Stimulated activated CD8-positive, alpha-beta memory T cell treated with anti-CD3 and anti-CD28 coated beads, Interleukin-4, amount 100 ng/mL, for 1 hour (primary cell): ENCODE measurements around the gene TMEM53.

ENCODE experiments used
- DNase-seq, 2 donors: peaks; one replicate each; pipeline ENCODE4 v3.0.0-alpha.2; 2020; ENCODE audit warnings: low read depth in 2 of 2, low spot score in 1 of 2

The TMEM53 gene

GRCh38 chr1:44606701-44607281, 67.5 kb downstream of the TMEM53 start:
- no peak for DNase-seq

- no peak for DNase-seq
Measured at GRCh38 chr1:44605914-44606615, 68.2 kb downstream of the TMEM53 start.

DNA sequence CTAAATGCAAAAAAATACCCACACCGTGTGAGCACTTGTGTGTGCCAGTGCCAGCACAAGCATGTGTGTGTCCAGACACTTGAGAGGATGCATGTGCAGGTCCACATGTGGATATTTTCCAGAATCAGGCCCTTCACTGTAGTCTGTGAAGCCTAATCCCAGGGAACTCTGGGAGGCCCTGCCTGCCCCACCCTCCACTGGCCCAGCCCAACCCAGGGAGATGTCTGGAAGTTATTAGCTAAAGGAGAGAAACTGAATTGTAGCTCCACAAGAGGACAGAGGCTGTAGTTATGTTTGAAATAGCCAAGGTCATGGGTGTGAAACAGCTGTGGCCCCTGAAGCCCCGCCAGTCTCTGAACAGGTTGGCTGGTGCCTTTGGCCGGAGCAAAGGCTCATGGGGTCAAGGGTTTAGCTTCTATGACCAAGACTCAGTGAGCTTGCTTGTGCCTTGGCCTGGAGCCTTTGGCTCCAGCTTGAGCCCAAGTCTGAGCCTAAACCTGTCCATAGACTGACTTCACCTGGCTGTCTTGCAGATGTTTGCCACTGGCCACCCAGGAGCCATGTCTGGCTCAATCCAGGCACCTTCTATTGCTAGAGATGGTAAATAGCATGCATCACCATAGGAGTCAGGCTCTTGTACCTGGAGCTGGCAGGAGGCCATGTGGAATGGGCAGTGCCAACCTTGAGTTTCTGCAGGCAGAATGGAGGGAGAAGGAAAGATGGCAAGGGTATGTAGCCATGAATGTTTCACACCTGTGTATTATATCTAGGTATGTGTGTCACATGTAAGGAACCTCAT, 69.9 kb downstream of the TMEM53 start:
- no peak for DNase-seq

DNA sequence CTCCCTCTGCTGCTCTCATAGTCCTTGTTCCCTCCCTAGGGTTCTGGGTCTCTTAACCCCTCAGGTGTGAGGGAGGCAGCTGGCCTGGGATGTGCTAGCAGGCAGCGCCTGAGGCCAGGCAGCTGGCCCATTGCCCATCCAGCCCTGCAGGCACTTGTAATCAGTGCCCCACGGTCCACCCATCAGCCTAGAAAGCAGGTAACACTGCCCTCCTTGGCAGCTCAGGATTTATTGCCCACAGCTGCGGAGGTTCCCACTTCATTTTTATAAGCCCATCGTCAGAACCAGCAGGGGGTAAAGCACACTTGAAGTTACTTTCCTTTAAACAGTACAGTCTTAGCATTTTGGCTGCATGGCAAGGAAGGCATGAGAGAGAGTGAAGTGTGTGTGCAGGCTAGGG, 70.6 kb downstream of the TMEM53 start:
- DNase-seq, result no peak
